Measurements from ENCODE around the gene MARS2. TPM values are rescaled to one million over a fixed set of nuclear protein-coding genes. Genes with fewer than 3 reads are reported as not detected.

The MARS2 gene
- 7.0 and 12.8 TPM in 2 replicates for total RNA-seq

DNA sequence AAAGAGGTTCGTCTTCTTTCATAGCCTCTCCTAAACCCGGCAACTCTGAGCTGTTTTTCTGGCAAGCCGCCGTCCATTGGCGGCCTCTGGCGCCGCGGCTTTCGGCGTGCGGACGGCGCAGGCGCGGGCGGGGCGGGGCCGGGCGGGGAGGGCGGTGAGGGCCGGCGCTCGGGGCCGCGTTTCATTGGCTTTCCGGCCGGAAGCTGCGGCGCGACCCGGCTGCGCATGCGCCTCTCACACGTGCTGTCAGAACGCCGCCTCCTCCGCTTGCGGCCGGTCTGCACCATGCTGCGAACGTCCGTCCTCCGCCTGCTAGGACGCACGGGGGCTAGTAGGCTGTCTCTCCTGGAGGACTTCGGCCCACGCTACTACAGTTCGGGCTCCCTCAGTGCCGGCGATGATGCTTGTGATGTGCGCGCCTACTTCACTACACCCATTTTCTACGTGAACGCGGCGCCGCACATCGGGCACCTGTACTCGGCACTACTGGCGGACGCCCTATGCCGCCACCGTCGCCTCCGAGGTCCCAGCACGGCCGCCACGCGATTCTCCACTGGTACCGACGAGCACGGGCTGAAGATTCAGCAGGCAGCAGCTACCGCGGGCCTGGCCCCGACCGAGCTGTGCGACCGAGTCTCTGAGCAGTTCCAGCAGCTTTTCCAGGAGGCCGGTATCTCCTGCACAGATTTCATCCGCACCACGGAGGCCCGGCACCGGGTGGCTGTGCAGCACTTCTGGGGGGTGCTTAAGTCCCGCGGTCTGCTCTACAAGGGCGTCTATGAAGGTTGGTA is at the start of gene MARS2:
Gene MARS2, plus strand, starts transcription at position 249 of the 791 bp plus-strand sequence. Its CDS starts 37 bp downstream, at position 286.

DNA sequence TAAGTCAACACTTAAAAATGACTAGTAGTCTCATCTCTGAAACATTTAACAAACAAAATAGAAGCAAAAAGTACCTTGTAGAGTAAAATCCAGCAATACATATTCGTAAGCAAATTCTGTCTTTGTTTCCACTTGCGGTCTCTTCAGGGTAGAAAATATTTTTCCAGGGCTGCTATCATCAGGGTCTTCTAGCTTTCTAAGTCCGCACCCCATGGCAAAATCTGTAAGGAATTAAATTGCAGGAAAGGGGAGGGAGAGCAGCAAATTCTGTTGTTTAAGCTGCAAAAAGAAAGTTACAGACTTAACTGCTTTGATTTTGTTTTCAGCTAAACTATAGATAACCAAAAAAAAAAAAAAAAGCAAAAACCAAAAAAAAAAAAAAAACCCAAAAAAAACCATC is 29.9 kb upstream of the MARS2 start, which contains the start of gene RFTN2:
Gene RFTN2, minus strand, starts transcription at position 342 of the 400 bp plus-strand sequence. Its CDS starts 129 bp downstream, at position 213.

Other genes with a start within 250 kb of the MARS2 start
- gene HSPD1, start 205.5 kb upstream of the MARS2 start, total RNA-seq, result 257 and 406 TPM in 2 replicates
- 90.8 and 117 TPM in 2 replicates for gene HSPE1, start 205.0 kb upstream of the MARS2 start, total RNA-seq
- gene MOB4, start 189.3 kb upstream of the MARS2 start, total RNA-seq, result 23.9 and 28.4 TPM in 2 replicates
- gene RFTN2, start 29.8 kb upstream of the MARS2 start, total RNA-seq, result 0.21 TPM in 1 of 2 replicates, not detected in the other
- gene BOLL, start 80.0 kb downstream of the MARS2 start, total RNA-seq, result not detected in 2 replicates
- gene PLCL1, start 99.2 kb downstream of the MARS2 start, total RNA-seq, result under 0.01 TPM in 1 of 2 replicates, not detected in the other

All from tracheal epithelial cell (primary cell).